SK-N-SH (cell line): ENCODE data around the gene KIF5B. TPM values are rescaled to one million over a fixed set of nuclear protein-coding genes. Genes with fewer than 3 reads are reported as not detected.

Source experiments
- CTCF ChIA-PET: fragments of 300-600, 350-600 bp; formaldehyde crosslinking; extraction: SDS; loops from one replicate; lab custom pipeline; 2021; lab: Yijun Ruan, JAX
- POLR2A ChIA-PET: fragments of 350-600 bp; sonication (Branson Sonifier 250); formaldehyde crosslinking; extraction: SDS; loops from one replicate; lab custom pipeline; 2020; ENCODE audit warnings: antibody characterized with exemption, inconsistent platforms; lab: Yijun Ruan, JAX
- DNase-seq: peaks from one replicate; pipeline ENCODE4 v3.0.0; 2012
- H2AFZ ChIP-seq: fragments of 200-600 bp; sonication (generic); 2 replicates; pipeline ENCODE4 v1.8.1; 2016; ENCODE audit warnings: antibody characterized with exemption, mild to moderate bottlenecking, low read depth
- H3F3A ChIP-seq: fragments of 200-600 bp; sonication (generic); replicated peaks from 2 replicates; pipeline ENCODE3; 2016; ENCODE audit warnings: antibody characterized with exemption, mild to moderate bottlenecking; ENCODE audit not compliant: insufficient read depth
- H3K27ac ChIP-seq, 2 experiments: fragments of 200-500 bp in 1 of 2; fragments of 200-600 bp in 1 of 2; sonication (Bioruptor generic) in 1 of 2; sonication (generic), shearing (Covaris generic) in 1 of 2; 2 replicates each; pipeline versions ENCODE4 v1.5.1 to v1.6.1; 2014 to 2016; ENCODE audit warnings: low read depth in 2 of 2, inconsistent platforms in 1 of 2, low read length in 1 of 2, mild to moderate bottlenecking in 1 of 2, mixed read lengths in 1 of 2
- H3K27me3 ChIP-seq: fragments of 200-600 bp; sonication (generic), shearing (Covaris generic); 2 replicates; pipeline ENCODE4 v1.6.1; 2016; ENCODE audit warnings: mixed run types; ENCODE audit not compliant: insufficient read depth
- H3K36me3 ChIP-seq, 2 experiments: fragments of 200-500 bp in 1 of 2; fragments of 200-600 bp in 1 of 2; sonication (Bioruptor generic) in 1 of 2; sonication (generic) in 1 of 2; replicated peaks in 1 of 2; 2 replicates each; pipeline versions ENCODE3 to v1.5.1; 2014 to 2016; ENCODE audit warnings: low read length in 1 of 2, mild to moderate bottlenecking in 1 of 2; ENCODE audit not compliant: insufficient read depth in 2 of 2, control insufficient read depth in 1 of 2
- H3K4me1 ChIP-seq, 2 experiments: fragments of 200-500 bp in 1 of 2; fragments of 200-600 bp in 1 of 2; sonication (Bioruptor generic) in 1 of 2; sonication (generic), shearing (Covaris generic) in 1 of 2; 2 replicates each; pipeline versions ENCODE4 v1.5.1 to v1.6.1; 2014 to 2016; ENCODE audit warnings: low read depth in 1 of 2, low read length in 1 of 2, mixed run types in 1 of 2; ENCODE audit not compliant: insufficient read depth in 2 of 2, control insufficient read depth in 1 of 2
- H3K4me2 ChIP-seq: fragments of 200-600 bp; sonication (generic), shearing (Covaris generic); 2 replicates; pipeline ENCODE4 v1.6.1; 2017; ENCODE audit warnings: mixed run types
- H3K4me3 ChIP-seq, 2 experiments: fragments of 200-500 bp in 1 of 2; fragments of 200-600 bp in 1 of 2; sonication (Bioruptor generic) in 1 of 2; sonication (generic), shearing (Covaris generic) in 1 of 2; 2 replicates each; pipeline versions ENCODE4 v1.5.1 to v1.8.1; 2014 to 2016; ENCODE audit warnings: low read depth in 2 of 2, inconsistent platforms in 1 of 2, low read length in 1 of 2, mild to moderate bottlenecking in 1 of 2, mixed read lengths in 1 of 2, moderate library complexity in 1 of 2
- H3K79me2 ChIP-seq: fragments of 200-600 bp; sonication (generic); 2 replicates; pipeline ENCODE4 v1.8.1; 2017; ENCODE audit warnings: mild to moderate bottlenecking; ENCODE audit not compliant: insufficient read depth
- H3K9ac ChIP-seq: fragments of 200-600 bp; sonication (generic); 2 replicates; pipeline ENCODE4 v1.6.1; 2017; ENCODE audit warnings: mixed run types
- H3K9me2 ChIP-seq: fragments of 200-600 bp; sonication (generic); 2 replicates; pipeline ENCODE4 v1.6.1; 2017; ENCODE audit warnings: mixed run types
- H3K9me3 ChIP-seq: fragments of 200-600 bp; sonication (generic); 2 replicates; pipeline ENCODE4 v1.6.1; 2017; ENCODE audit warnings: mixed run types, mild to moderate bottlenecking, moderate library complexity
- H4K20me1 ChIP-seq: fragments of 200-600 bp; sonication (generic); 2 replicates; pipeline ENCODE4 v1.6.1; 2017; ENCODE audit warnings: mild to moderate bottlenecking, mixed run types; ENCODE audit not compliant: insufficient read depth
- CTCF ChIP-seq: fragments of 200-600 bp; sonication (generic); IDR thresholded peaks from 2 replicates; pipeline ENCODE4 v1.6.1; 2017; ENCODE audit warnings: antibody characterized with exemption, mild to moderate bottlenecking, moderate library complexity
- EZH2phosphoT487 ChIP-seq: fragments of 200-600 bp; sonication (generic); IDR thresholded peaks from 2 replicates; pipeline ENCODE4 v1.6.1; 2017; ENCODE audit warnings: low read depth, mixed run types, mild to moderate bottlenecking, antibody characterized with exemption, moderate library complexity, borderline replicate concordance
- FOXJ3 ChIP-seq: sonication (generic); formaldehyde crosslinking; IDR thresholded peaks from 2 replicates; pipeline ENCODE4 v1.5.1; 2020; ENCODE audit warnings: mild to moderate bottlenecking, missing genetic modification reagents
- NFIC ChIP-seq: IDR thresholded peaks from 2 replicates; pipeline ENCODE4 v1.4.0; 2012; ENCODE audit warnings: borderline replicate concordance
- TAF1 ChIP-seq: IDR thresholded peaks from 2 replicates; pipeline ENCODE4 v1.6.1; 2012; ENCODE audit warnings: low read depth, mild to moderate bottlenecking, low read length, moderate library complexity, borderline replicate concordance
- WGBS: methylation state at CpG from one replicate; pipeline ENCODE4 v1.1.6; 2017; ENCODE audit warnings: low lambda C conversion rate; 5-methylcytosine and 5-hydroxymethylcytosine counted together
- polyA plus RNA-seq, 3 experiments: library from polyadenylated mRNA; depleted of rRNA; stranded (reverse); fragments of >200 nt; gene quantifications; 2 replicates each; pipeline ENCODE4 v1.2.3, GENCODE V29; 2012
- TF ChIP-seq, protein P1 (sequence below): IDR thresholded peaks from 2 replicates; pipeline ENCODE4 v1.4.0; 2012; ENCODE audit warnings: low read depth
- TF ChIP-seq, protein P2 (sequence below): IDR thresholded peaks from 2 replicates; pipeline ENCODE4 v1.4.0; 2012; ENCODE audit warnings: low read depth, borderline replicate concordance
- TF ChIP-seq, protein P3 (sequence below): fragments of 150-350 bp; IDR thresholded peaks from 2 replicates; pipeline ENCODE4 v1.6.1; 2016; ENCODE audit warnings: mild to moderate bottlenecking, low read depth, low read length

Gene KIF5B
- polyA plus RNA-seq, 1 of the 3 experiments (the other 2 are of a cell fraction) = 15.7 TPM

- CTCF ChIA-PET = no interaction called here
- no peak overlapping the region for H3K4me2 ChIP-seq
These were observed 28.1 kb upstream of the KIF5B start for GRCh38 chr10:32084185-32084851.

More at GRCh38 chr10:32084185-32084851, 28.1 kb upstream of the KIF5B start:
- Histone ChIP-seq H3K9ac (no peak overlapping the region), H3K9me2 (no peaks in the 10 kb centered on the region), H3K79me2 (no peaks in the 10 kb centered on the region), H4K20me1 (no peaks in the 10 kb centered on the region), H3K27me3 (no peaks in the 10 kb centered on the region), H3K4me3 (no peak overlapping the region), H3F3A (no peaks in the 10 kb centered on the region), H2AFZ (no peak overlapping the region), H3K36me3 (no peaks in the 10 kb centered on the region), H3K9me3 (no peaks in the 10 kb centered on the region), H3K4me1 (no peaks in the 10 kb centered on the region), H3K27ac (no peak overlapping the region)
- POLR2A ChIA-PET = no interaction called here
- 69% methylated on average over 4 of the region's 6 CpGs for WGBS
- DNase-seq = no peak
- TF ChIP-seq, protein P1, sequence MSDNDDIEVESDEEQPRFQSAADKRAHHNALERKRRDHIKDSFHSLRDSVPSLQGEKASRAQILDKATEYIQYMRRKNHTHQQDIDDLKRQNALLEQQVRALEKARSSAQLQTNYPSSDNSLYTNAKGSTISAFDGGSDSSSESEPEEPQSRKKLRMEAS = no peak
- TF ChIP-seq, protein P2, sequence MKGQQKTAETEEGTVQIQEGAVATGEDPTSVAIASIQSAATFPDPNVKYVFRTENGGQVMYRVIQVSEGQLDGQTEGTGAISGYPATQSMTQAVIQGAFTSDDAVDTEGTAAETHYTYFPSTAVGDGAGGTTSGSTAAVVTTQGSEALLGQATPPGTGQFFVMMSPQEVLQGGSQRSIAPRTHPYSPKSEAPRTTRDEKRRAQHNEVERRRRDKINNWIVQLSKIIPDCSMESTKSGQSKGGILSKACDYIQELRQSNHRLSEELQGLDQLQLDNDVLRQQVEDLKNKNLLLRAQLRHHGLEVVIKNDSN = no peak
- TF ChIP-seq NFIC = no peak
- no peak for TF ChIP-seq FOXJ3
- TF ChIP-seq CTCF = no peak
- TF ChIP-seq, protein P3, sequence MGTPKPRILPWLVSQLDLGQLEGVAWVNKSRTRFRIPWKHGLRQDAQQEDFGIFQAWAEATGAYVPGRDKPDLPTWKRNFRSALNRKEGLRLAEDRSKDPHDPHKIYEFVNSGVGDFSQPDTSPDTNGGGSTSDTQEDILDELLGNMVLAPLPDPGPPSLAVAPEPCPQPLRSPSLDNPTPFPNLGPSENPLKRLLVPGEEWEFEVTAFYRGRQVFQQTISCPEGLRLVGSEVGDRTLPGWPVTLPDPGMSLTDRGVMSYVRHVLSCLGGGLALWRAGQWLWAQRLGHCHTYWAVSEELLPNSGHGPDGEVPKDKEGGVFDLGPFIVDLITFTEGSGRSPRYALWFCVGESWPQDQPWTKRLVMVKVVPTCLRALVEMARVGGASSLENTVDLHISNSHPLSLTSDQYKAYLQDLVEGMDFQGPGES = no peak
- no peak for TF ChIP-seq TAF1
- no peak for TF ChIP-seq EZH2phosphoT487
